Right lobe of liver (tissue), 4 donors: ENCODE data around the gene TCTA.

Experiments
- POLR2A ChIP-seq: fragments of 450-650 bp; IDR thresholded peaks from one replicate; pipeline ENCODE4 v1.6.1; 2017; ENCODE audit warnings: antibody characterized with exemption, mild to moderate bottlenecking
- TF ChIP-seq, protein P1 (sequence below), 4 donors: fragments of 200-600 bp in 3 of 4; fragments of 450-650 bp in 1 of 4; IDR thresholded peaks; one replicate each; pipeline versions ENCODE4 v1.5.1 to v1.8.0; 2016 to 2022; ENCODE audit warnings: antibody characterized with exemption in 4 of 4, mild to moderate bottlenecking in 2 of 4
- donor health status: DM: no; HTN: no; CAD: no.
- donor health status: DM: no; HTN: no; CAD: no.
- donor health status: DM: no; HTN: yes; CAD: no.

DNA sequence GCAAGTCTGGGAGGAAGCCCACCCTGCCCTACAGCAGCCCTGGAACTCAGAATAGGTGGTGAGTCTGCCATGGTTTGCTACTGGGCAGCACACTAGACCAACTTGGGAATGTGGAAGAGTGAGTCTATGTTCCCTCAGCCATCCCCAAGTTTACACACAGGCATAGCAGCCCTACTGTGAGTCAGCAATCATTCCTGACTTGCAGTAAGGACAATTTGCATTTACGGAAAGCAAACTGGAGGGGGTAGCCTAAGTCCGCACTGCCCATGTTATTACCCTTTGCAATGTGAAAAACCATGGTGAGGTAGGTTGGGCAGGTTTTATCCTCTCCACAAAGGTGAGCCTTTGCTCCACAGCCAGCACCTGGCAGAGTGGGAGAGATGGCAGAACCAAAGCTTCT is 4.6 kb downstream of the TCTA start:
- TF ChIP-seq, protein P1, sequence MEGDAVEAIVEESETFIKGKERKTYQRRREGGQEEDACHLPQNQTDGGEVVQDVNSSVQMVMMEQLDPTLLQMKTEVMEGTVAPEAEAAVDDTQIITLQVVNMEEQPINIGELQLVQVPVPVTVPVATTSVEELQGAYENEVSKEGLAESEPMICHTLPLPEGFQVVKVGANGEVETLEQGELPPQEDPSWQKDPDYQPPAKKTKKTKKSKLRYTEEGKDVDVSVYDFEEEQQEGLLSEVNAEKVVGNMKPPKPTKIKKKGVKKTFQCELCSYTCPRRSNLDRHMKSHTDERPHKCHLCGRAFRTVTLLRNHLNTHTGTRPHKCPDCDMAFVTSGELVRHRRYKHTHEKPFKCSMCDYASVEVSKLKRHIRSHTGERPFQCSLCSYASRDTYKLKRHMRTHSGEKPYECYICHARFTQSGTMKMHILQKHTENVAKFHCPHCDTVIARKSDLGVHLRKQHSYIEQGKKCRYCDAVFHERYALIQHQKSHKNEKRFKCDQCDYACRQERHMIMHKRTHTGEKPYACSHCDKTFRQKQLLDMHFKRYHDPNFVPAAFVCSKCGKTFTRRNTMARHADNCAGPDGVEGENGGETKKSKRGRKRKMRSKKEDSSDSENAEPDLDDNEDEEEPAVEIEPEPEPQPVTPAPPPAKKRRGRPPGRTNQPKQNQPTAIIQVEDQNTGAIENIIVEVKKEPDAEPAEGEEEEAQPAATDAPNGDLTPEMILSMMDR (IDR thresholded peaks at IDR 0.05) = no peak
- TF ChIP-seq POLR2A = no peak
